Upper lobe of left lung (tissue), 4 donors: ENCODE results near the gene INCENP.

Experiments
- CTCF ChIP-seq, 6 experiments: fragments of 450-650 bp in 4 of 6; fragments of 200-600 bp in 2 of 6; sonication (generic) in 2 of 6; IDR thresholded peaks; one replicate each; pipeline ENCODE4 v1.5.1; 2016 to 2019; ENCODE audit warnings: antibody characterized with exemption in 6 of 6
- EP300 ChIP-seq, 4 donors: sonication (generic); formaldehyde crosslinking; IDR thresholded peaks; one replicate each; pipeline ENCODE4 v1.5.1; 2017; ENCODE audit warnings: antibody characterized with exemption in 4 of 4, control low read depth in 2 of 4

- TF ChIP-seq EP300 (IDR thresholded peaks at IDR 0.05) (no peak), CTCF (IDR thresholded peaks at IDR 0.05) (peak in 1 of 6 experiments; percentile 41)
Measured at GRCh38 chr11:62082292-62082657, 41.5 kb upstream of the INCENP start.
